NCI-H2081 (cell line): ENCODE data around the gene CCDC180.
"Not testable (repeated sequence)": the region's sequence is repeated elsewhere in the genome, so short reads cannot be mapped to it uniquely, and the experiment has no call there.

Experiments used
- DNase-seq, 2 experiments: peaks; one replicate each; lab custom pipeline; 2025; lab: John Stamatoyannopoulos, UW

The CCDC180 gene

GRCh38 chr9:97311798-97312500 lies 4.5 kb downstream of the CCDC180 start:
- DNase-seq = no peak

DNA sequence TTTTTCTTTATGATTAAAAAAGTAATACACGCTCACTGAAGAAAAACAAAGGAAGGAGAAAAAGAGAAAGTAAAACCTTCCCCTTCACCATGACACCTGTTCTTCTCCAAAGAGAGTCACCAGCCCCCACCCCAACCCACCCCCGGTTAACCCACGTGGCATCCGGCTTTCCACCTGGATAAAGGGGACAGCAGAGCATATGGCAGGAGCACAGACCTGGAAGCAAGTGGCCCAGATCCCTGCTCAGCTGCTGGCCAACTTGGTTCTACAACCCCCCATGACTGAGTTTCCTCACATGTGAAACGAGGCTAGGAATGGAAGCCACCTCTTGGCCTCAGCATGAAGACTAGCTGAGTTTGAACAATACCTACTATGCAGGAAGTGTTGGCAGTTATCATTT lies 5.1 kb downstream of the CCDC180 start:
- DNase-seq = no peak

GRCh38 chr9:97313243-97313642 lies 5.8 kb downstream of the CCDC180 start:
- no peak for DNase-seq

GRCh38 chr9:97313746-97314145 lies 6.3 kb downstream of the CCDC180 start:
- no peak for DNase-seq

DNA sequence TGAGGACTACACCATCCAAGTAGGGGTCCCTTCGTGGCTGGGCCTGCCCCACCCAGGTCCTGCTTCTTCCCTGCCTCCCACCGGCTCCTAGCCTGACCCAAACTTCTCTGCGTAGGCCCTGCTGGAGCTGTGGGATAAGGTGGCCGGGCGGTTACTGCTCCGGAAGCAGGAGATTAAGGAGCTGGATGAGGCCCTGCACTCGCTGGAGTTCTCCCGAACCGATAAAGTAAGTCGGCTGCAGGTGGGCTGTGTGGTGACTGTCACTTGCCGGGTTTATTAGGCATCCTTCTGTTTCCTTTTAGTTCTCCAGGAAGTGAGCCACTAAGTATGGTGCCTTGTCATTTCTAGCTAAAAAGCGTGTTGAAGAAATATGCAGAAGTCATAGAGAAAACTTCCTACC lies 7.0 kb downstream of the CCDC180 start:
- no peak for DNase-seq

GRCh38 chr9:97315550-97315949 lies 8.1 kb downstream of the CCDC180 start:
- DNase-seq = no peak

DNA sequence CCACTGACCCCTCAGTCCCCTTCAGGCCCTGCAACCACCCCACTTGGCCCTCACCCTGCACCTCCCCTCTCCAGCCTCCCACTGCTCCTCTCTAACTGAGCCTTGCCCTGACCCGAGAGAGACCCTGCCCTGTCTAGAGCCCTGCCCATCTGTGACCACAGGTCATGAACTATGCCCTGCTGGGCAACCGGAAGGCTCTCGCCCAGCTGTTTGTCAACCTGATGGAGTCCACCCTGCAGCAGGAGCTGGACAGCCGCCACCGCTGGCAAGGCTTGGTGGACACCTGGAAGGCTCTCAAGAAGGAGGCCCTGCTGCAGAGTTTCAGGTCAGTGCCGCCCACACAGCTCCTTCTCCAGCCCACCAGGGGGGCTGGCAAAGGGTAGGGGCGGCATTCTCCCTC lies 9.4 kb downstream of the CCDC180 start:
- DNase-seq = no peak

DNA sequence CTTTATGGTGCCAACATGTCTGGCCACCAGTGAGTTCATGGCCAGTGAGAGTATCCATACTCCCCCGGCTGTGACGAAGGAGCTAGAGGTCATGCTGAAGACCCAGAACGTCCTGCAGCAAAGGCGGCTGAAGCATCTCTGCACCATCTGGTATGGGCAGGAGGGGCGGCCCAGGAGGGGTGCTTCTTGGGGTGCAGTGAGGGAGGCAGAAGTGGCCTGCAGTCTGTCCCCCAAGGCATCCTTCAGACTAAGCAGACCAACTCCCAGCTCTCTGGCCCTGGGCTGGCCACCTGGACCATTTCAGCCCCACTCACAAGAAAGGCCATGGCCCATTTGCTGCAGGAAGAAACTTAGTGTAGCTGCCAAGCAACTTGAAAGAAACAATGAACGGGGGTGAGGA lies 11.0 kb downstream of the CCDC180 start:
- DNase-seq = no peak

- no peak for DNase-seq
These were observed 11.9 kb downstream of the CCDC180 start for GRCh38 chr9:97319395-97319794.

DNA sequence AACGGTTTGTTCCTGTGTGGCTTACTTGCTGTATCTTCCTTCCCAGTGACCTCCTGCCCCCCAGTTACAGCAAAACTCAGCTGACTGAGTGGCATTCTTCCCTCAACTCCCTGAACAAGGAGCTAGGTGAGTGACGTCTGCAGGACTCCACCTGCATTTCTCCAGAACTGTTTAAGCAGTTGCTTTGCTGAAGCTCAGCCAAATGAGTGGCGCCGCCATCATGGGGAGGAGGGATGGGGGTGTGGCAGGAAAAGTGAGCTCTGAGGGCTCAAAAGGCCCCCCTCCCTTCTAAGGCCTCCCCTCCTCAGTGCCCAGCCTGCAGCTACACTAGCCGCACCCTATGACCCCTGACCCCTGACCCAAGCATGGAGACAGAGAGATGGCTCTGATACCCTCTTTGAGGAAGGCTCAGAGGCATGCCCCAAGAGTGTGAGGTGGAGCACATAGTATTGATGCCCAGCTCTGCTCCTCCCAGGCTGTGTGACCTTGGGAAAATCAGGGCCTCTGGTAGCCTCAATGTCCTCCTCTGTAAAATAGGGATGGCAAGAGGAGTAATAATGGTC lies 12.7 kb downstream of the CCDC180 start:
- no peak for DNase-seq

DNA sequence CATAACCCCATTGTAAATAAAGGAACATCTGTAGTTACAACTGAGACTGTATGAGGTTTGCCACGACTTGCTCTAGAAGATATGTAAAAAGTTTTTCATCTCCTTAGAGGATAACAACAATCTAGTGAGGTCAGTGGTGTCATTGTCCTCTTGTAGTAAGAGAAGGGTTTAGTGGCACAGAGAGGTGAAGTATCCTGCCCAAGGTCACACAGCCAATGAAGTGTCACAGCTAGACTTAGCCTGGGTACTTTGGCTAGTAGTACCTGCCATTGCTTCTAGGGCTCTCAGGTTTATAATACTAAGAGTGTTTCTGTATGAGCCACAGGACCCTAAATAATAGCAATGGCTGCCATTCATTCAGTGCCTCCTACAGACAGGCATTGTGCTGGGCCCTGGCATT lies 13.8 kb downstream of the CCDC180 start:
- DNase-seq = no peak

GRCh38 chr9:97321691-97322090 lies 14.2 kb downstream of the CCDC180 start:
- DNase-seq = no peak

DNA sequence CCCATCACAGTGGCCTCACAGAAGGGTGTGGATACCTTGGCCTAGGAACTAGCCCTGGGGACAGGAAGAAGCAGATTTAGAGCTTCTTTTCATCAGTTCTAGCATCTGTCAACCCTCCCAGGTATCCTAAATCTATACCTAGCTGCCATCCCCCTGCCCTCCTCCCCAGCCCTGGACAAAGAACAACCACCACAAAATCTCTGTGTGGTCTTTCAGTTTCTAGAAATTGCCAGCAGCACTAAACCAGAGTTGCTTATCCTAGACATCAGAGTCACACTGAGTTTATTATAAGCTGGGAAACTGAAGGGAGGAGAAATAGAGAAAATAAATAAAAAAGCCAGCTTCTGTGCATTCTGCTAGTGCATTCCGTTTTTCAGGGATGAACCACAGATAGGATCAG lies 14.6 kb downstream of the CCDC180 start:
- no peak for DNase-seq

GRCh38 chr9:97324954-97325353 lies 17.5 kb downstream of the CCDC180 start:
- no peak for DNase-seq

- DNase-seq = no peak
These were observed 20.1 kb downstream of the CCDC180 start for GRCh38 chr9:97327562-97327961.

GRCh38 chr9:97332993-97333392 lies 25.5 kb downstream of the CCDC180 start:
- DNase-seq = no peak

DNA sequence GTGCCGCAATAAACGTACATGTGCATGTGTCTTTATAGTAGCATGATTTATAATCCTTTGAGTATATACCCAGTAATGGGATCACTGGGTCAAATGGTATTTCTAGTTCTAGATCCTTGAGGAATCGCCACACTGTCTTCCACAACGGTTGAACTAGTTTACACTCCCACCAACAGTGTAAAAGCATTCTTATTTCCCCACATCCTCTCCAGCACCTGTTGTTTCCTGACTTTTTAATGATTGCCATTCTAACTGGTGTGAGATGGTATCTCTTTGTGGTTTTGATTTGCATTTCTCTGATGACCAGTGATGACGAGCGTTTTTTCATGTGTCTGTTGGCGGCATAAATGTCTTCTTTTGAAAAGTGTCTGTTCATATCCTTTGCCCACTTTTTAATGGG lies 28.2 kb downstream of the CCDC180 start:
- not testable (repeated sequence) for DNase-seq

- DNase-seq = no peak
These were observed 41.4 kb downstream of the CCDC180 start for GRCh38 chr9:97348871-97349270.

DNA sequence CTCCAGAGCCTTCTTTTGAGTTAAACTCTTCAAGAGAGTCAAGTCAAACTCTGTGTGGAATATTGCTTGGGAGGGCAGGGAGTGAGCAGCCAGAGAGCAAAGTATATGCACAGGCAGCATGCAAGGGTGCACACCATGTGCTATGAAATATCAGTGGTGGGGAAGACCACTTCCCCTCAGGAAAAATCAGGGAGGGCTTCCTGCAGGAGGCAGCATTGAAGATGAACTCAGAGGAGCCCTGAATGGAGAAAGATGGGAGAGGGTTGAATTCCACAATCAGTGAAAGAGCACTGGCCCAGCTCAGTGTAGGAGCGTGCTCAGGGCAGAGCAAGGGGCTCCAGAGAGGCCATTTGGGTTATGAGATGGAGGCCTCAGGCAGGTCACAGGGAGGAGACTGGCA lies 41.9 kb downstream of the CCDC180 start:
- no peak for DNase-seq

DNA sequence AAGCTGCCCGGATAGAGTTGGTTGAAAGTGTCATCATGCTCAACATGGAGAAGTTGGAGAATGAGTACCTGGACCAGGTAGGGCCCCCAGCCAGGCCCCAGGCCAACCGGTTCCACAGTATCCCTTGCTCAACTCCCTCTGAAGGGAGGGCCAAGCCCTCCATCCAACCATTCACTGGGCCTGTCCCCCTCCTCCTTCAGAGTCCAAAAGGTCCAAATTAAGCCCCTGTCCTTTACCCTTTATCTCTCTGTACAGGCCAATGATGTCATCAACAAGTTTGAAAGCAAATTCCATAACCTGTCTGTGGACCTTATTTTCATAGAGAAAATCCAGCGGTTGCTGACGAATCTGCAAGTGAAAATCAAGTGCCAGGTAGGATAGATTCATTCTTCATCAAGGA lies 47.2 kb downstream of the CCDC180 start:
- DNase-seq = no peak

DNA sequence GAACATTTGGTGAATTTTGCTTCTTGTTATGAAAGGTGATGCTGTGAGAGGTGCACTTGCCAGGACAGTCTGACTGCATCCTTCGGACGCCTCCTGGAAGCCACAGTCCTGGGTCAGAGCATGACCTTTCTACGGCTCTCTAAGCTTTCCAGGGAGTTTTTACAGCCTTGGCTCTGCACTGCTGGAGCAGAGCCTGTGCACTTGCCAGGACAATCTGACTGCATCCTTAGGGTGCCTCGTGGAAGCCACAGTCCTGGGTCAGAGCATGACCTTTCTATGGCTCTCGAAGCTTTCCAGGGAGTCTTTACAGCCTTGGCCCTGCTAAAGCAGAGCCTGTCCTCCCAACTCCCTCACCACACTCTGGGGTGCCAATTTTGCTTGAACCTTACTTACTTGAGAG lies 49.6 kb downstream of the CCDC180 start:
- DNase-seq = no peak
